MM.1S (cell line): Measurements from ENCODE around the gene GPER1.

Experiments
- DNase-seq: peaks from one replicate; pipeline ENCODE4 v3.0.0-alpha.2; 2015
- H2AFZ ChIP-seq: fragments of 300-600 bp; sonication (generic); 2 replicates; pipeline ENCODE4 v1.6.0; 2016; ENCODE audit warnings: antibody characterized with exemption, low read length
- H3F3A ChIP-seq: fragments of 300-600 bp; sonication (generic); 2 replicates; pipeline ENCODE4 v1.6.1; 2016; ENCODE audit warnings: mild to moderate bottlenecking, antibody characterized with exemption, low read length, moderate library complexity, mixed read lengths; ENCODE audit not compliant: insufficient read depth
- H3K27ac ChIP-seq: fragments of 300-600 bp; sonication (generic); 2 replicates; pipeline ENCODE4 v1.5.1; 2016; ENCODE audit warnings: mild to moderate bottlenecking, low read length
- H3K27me3 ChIP-seq: fragments of 300-600 bp; sonication (generic); replicated peaks from 2 replicates; pipeline ENCODE4 v1.6.0; 2016; ENCODE audit warnings: low read length; ENCODE audit not compliant: insufficient read depth
- H3K36me3 ChIP-seq: fragments of 300-600 bp; sonication (generic); replicated peaks from 2 replicates; pipeline ENCODE4 v1.6.1; 2016; ENCODE audit warnings: mild to moderate bottlenecking, low read length, mixed read lengths; ENCODE audit not compliant: insufficient read depth
- H3K4me1 ChIP-seq: fragments of 300-600 bp; sonication (generic); 2 replicates; pipeline ENCODE4 v1.6.1; 2016; ENCODE audit warnings: low read length, mixed read lengths
- H3K4me2 ChIP-seq: fragments of 300-600 bp; sonication (generic); 2 replicates; pipeline ENCODE4 v1.6.0; 2016; ENCODE audit warnings: low read depth, low read length
- H3K4me3 ChIP-seq: fragments of 300-600 bp; sonication (generic); 2 replicates; pipeline ENCODE4 v1.5.1; 2016; ENCODE audit warnings: low read length, mixed read lengths
- H3K79me2 ChIP-seq: fragments of 300-600 bp; sonication (generic); 2 replicates; pipeline ENCODE4 v1.6.1; 2016; ENCODE audit warnings: mixed run types, low read length, mixed read lengths
- H3K9ac ChIP-seq: fragments of 300-600 bp; sonication (generic); 2 replicates; pipeline ENCODE4 v1.6.1; 2016; ENCODE audit warnings: low read length, mixed read lengths
- H3K9me2 ChIP-seq: fragments of 300-600 bp; sonication (generic); replicated peaks from 2 replicates; pipeline ENCODE4 v1.6.1; 2016; ENCODE audit warnings: mild to moderate bottlenecking, low read length, mixed read lengths; ENCODE audit not compliant: insufficient read depth
- H3K9me3 ChIP-seq: fragments of 300-600 bp; sonication (generic); replicated peaks from 2 replicates; pipeline ENCODE4 v1.6.1; 2016; ENCODE audit warnings: mild to moderate bottlenecking, low read length, mixed read lengths; ENCODE audit not compliant: insufficient read depth
- H4K20me1 ChIP-seq: fragments of 300-600 bp; sonication (generic); 2 replicates; pipeline ENCODE4 v1.6.1; 2016; ENCODE audit warnings: mild to moderate bottlenecking, low read length, moderate library complexity, mixed read lengths; ENCODE audit not compliant: insufficient read depth
- CTCF ChIP-seq: fragments of 300-600 bp; sonication (generic); IDR thresholded peaks from 2 replicates; pipeline ENCODE4 v1.5.1; 2016; ENCODE audit warnings: antibody characterized with exemption, low read length, mixed read lengths
- EZH2 ChIP-seq: fragments of 300-600 bp; sonication (generic); optimal IDR thresholded peaks from 2 replicates; pipeline ENCODE3; 2017; ENCODE audit warnings: low read depth, mild to moderate bottlenecking, antibody characterized with exemption, low read length, mixed read lengths
- EZH2phosphoT487 ChIP-seq: fragments of 300-600 bp; sonication (generic); IDR thresholded peaks from 2 replicates; pipeline ENCODE4 v1.6.1; 2018; ENCODE audit warnings: antibody characterized with exemption, low read length

Gene GPER1

DNA sequence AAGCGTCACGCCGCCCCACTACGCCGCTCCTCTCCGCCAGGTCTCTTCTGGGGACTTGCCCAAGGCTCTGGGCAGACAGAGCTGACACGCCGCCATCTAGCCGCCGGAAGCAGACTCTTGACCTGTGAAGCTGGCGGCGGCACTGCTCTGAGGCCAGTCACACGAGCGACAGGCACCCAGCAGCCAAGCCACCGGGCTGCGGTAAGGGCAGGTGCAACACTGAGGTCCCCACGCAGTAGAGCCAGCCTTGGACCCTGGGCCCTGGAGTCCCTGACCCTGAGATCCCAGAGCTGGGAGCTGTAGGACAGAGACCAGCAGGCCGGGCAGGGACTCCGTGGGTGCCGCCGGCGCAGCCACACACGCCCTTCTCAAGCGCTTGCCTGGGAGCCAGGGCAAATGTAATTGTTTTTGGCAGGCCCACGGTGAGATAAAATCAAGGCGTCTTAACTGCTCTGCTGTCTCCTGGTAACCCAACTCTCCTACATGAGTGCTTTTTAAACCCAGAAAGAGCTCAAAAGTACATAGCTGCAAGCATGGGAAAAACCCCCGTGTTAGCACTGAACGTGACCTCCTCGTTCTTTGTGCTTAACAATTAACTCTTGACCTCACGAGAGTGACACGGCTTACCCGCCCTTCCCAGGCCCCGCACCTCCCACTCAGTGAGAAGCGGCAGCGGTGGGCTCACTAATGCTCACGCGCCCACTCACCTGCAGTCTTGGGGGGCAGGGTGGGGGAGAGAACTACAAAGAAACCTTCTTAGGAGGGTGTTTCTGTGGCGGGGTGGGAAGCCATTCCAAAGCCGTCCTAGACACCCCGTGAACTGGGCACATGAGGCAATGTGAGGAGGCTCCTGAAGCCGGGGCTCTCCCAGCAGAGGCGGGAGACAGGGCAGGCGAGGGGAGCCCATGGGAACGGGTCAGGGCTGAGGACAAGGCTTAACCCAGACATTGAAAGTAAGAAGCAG lies 8.5 kb downstream of the GPER1 start:
- Histone ChIP-seq H3K36me3 (no peaks in the 10 kb centered on the region), H3K4me3 (no peak overlapping the region), H3K4me1 (no peaks in the 10 kb centered on the region), H3K4me2 (no peak overlapping the region), H2AFZ (no peak overlapping the region), H3K27me3 (no peaks in the 10 kb centered on the region), H3K9me2 (no peaks in the 10 kb centered on the region), H3K9ac (no peak overlapping the region), H3K79me2 (no peaks in the 10 kb centered on the region), H3F3A (no peaks in the 10 kb centered on the region), H3K27ac (no peak overlapping the region), H4K20me1 (no peaks in the 10 kb centered on the region), H3K9me3 (no peaks in the 10 kb centered on the region)
- DNase-seq, result no peak
- TF ChIP-seq EZH2, result no peak
- TF ChIP-seq EZH2phosphoT487, result no peak
- TF ChIP-seq CTCF, result no peak

GRCh38 chr7:1097120-1097504 lies 9.2 kb downstream of the GPER1 start:
- no peak overlapping the region for H3K9ac ChIP-seq
- no peaks in the 10 kb centered on the region for H3F3A ChIP-seq
- no peaks in the 10 kb centered on the region for H4K20me1 ChIP-seq
- H3K36me3 ChIP-seq, result no peaks in the 10 kb centered on the region
- H3K27me3 ChIP-seq, result no peaks in the 10 kb centered on the region
- no peak overlapping the region for H2AFZ ChIP-seq
- DNase-seq, result no peak
- H3K9me3 ChIP-seq, result no peaks in the 10 kb centered on the region
- no peak overlapping the region for H3K27ac ChIP-seq
- no peak for TF ChIP-seq EZH2
- H3K4me1 ChIP-seq, result no peaks in the 10 kb centered on the region
- no peak overlapping the region for H3K4me2 ChIP-seq
- H3K9me2 ChIP-seq, result no peaks in the 10 kb centered on the region
- H3K4me3 ChIP-seq, result no peak overlapping the region
- H3K79me2 ChIP-seq, result no peaks in the 10 kb centered on the region

GRCh38 chr7:1098243-1099153 lies 10.6 kb downstream of the GPER1 start:
- Histone ChIP-seq H3K36me3 (no peaks in the 10 kb centered on the region), H2AFZ (no peak overlapping the region), H3K27me3 (no peaks in the 10 kb centered on the region), H3K27ac (no peak overlapping the region), H3K9me2 (no peaks in the 10 kb centered on the region), H4K20me1 (no peaks in the 10 kb centered on the region), H3K4me1 (no peaks in the 10 kb centered on the region), H3K4me2 (no peak overlapping the region), H3K4me3 (no peak overlapping the region), H3F3A (no peaks in the 10 kb centered on the region), H3K9ac (no peak overlapping the region), H3K79me2 (0 out of 2 replicates have a peak, but pooled peaks cover 1% of the 10 kb centered on the region), H3K9me3 (no peaks in the 10 kb centered on the region)
- DNase-seq, result no peak
- TF ChIP-seq CTCF, result no peak
